GM12878 (cell line): ENCODE measurements around the gene ANXA3. TPM values are rescaled to one million over a fixed set of nuclear protein-coding genes. Genes with fewer than 3 reads are reported as not detected.

ENCODE experiments used
- BHLHE40 ChIP-seq, 2 experiments: fragments of 450-650 bp in 1 of 2; IDR thresholded peaks; 2 replicates each; pipeline ENCODE4 v1.6.1; 2011 to 2017; ENCODE audit warnings: low read depth in 2 of 2, borderline replicate concordance in 1 of 2, improper control_type of control experiment in 1 of 2, low read length in 1 of 2, mild to moderate bottlenecking in 1 of 2
- CREB1 ChIP-seq: IDR thresholded peaks from 2 replicates; pipeline ENCODE4 v1.6.1; 2012; ENCODE audit warnings: low read depth, mild to moderate bottlenecking, inconsistent platforms
- FOXK2 ChIP-seq: fragments of 450-650 bp; IDR thresholded peaks from 2 replicates; pipeline ENCODE4 v1.6.1; 2017; ENCODE audit warnings: mild to moderate bottlenecking, moderate library complexity
- FOXM1 ChIP-seq: IDR thresholded peaks from 2 replicates; pipeline ENCODE4 v1.6.1; 2012; ENCODE audit warnings: low read depth, mild to moderate bottlenecking, inconsistent platforms, low read length, moderate library complexity
- GABPA ChIP-seq: IDR thresholded peaks from 2 replicates; pipeline ENCODE4 v1.6.1; 2014; ENCODE audit warnings: antibody characterized with exemption, low read depth, mild to moderate bottlenecking, inconsistent platforms
- HCFC1 ChIP-seq: fragments of 150-350 bp; IDR thresholded peaks from 2 replicates; pipeline ENCODE4 v1.6.1; 2014; ENCODE audit warnings: low read length
- LARP7 ChIP-seq: fragments of 450-650 bp; IDR thresholded peaks from 2 replicates; pipeline ENCODE4 v1.6.1; 2017; ENCODE audit warnings: mild to moderate bottlenecking
- NR2F1 ChIP-seq: fragments of 450-650 bp; conservative IDR thresholded peaks from 2 replicates; pipeline ENCODE4 v1.6.1; 2017; ENCODE audit warnings: mild to moderate bottlenecking
- POLR2A ChIP-seq: IDR thresholded peaks from 2 replicates; pipeline ENCODE4 v1.6.1; 2011; ENCODE audit warnings: low read depth, mild to moderate bottlenecking, low read length
- RB1 ChIP-seq: fragments of 450-650 bp; formaldehyde crosslinking; IDR thresholded peaks from 2 replicates; pipeline ENCODE4 v1.6.1; 2017; ENCODE audit warnings: mild to moderate bottlenecking, borderline replicate concordance
- SIN3A ChIP-seq: IDR thresholded peaks from 2 replicates; pipeline ENCODE4 v1.6.1; 2012; ENCODE audit warnings: low read depth, low read length, improper control_type of control experiment
- SREBF1 ChIP-seq: IDR thresholded peaks from 2 replicates; pipeline ENCODE4 v1.6.1; 2012; ENCODE audit warnings: mild to moderate bottlenecking, low read length
- SRF ChIP-seq, 2 experiments: IDR thresholded peaks; 2 replicates each; pipeline ENCODE4 v1.6.1; 2011; ENCODE audit warnings: low read depth in 2 of 2, low read length in 2 of 2, mild to moderate bottlenecking in 1 of 2, moderate library complexity in 1 of 2
- SUZ12 ChIP-seq: fragments of 200-600 bp; sonication (generic); IDR thresholded peaks from one replicate; pipeline ENCODE4 v1.6.1; 2018; ENCODE audit warnings: antibody characterized with exemption, mild to moderate bottlenecking; ENCODE audit not compliant: unreplicated experiment
- TAF1 ChIP-seq: IDR thresholded peaks from 2 replicates; pipeline ENCODE4 v1.6.1; 2011; ENCODE audit warnings: mild to moderate bottlenecking, low read depth, low read length, borderline replicate concordance
- TARDBP ChIP-seq: IDR thresholded peaks from 2 replicates; pipeline ENCODE4 v1.6.1; 2016; ENCODE audit warnings: borderline replicate concordance
- TBL1XR1 ChIP-seq: IDR thresholded peaks from 2 replicates; pipeline ENCODE4 v1.6.1; 2012; ENCODE audit warnings: low read depth, low read length, improper control_type of control experiment
- ZNF24 ChIP-seq: fragments of 450-650 bp; IDR thresholded peaks from 2 replicates; pipeline ENCODE4 v1.6.1; 2017; ENCODE audit warnings: antibody characterized with exemption, mild to moderate bottlenecking
- polyA plus RNA-seq, 11 experiments: library from polyadenylated mRNA; depleted of rRNA in 4 of 11; unstranded in 6 of 11; stranded (reverse) in 5 of 11; fragments of >200 nt; fragmentation: Nextera tagmentation in 4 of 11; fragmentation: Illumina TruSeq in 1 of 11; extraction: Ambion mirVana in 4 of 11; extraction: Trizol in 1 of 11; gene quantifications; 1 replicate in 1 of 11; 2 replicates in 10 of 11; pipeline versions ENCODE4 v1.2.1 to v1.2.3, GENCODE V29; 2011 to 2016; ENCODE audit warnings: inconsistent platforms in 2 of 11, missing spikeins in 2 of 11, low read depth in 1 of 11
- total RNA-seq, 4 experiments: library from RNA; depleted of rRNA in 3 of 4; stranded (reverse); fragments of >200 nt in 3 of 4; fragmentation: Illumina TruSeq in 1 of 4; extraction: Trizol in 1 of 4; gene quantifications; 2 replicates each; pipeline versions ENCODE4 v1.2.1 to v1.2.3, GENCODE V29; 2013 to 2021
- TF ChIP-seq, protein P1 (sequence below): fragments of 450-650 bp; formaldehyde crosslinking; IDR thresholded peaks from 2 replicates; pipeline ENCODE4 v1.4.0; 2020; ENCODE audit warnings: mild to moderate bottlenecking, moderate library complexity
- TF ChIP-seq, protein P2 (sequence below): IDR thresholded peaks from 2 replicates; pipeline ENCODE4 v1.6.1; 2012; ENCODE audit warnings: low read depth, low read length, improper control_type of control experiment
- TF ChIP-seq, protein P3 (sequence below): fragments of 150-350 bp; IDR thresholded peaks from 2 replicates; pipeline ENCODE4 v1.6.1; 2016; ENCODE audit warnings: low read depth, low read length
- TF ChIP-seq, protein P4 (sequence below): IDR thresholded peaks from 2 replicates; pipeline ENCODE4 v1.6.1; 2011; ENCODE audit warnings: borderline replicate concordance, low read depth, mild to moderate bottlenecking, moderate library complexity, low read length; ENCODE audit not compliant: insufficient read depth, poor library complexity, severe bottlenecking

The ANXA3 gene
- total and polyA plus RNA-seq, 10 of the 15 experiments (the other 5 are each of a cell fraction or from before 2014, with no cell fraction given): 0.28 to 14.7 (median 0.91) TPM

DNA sequence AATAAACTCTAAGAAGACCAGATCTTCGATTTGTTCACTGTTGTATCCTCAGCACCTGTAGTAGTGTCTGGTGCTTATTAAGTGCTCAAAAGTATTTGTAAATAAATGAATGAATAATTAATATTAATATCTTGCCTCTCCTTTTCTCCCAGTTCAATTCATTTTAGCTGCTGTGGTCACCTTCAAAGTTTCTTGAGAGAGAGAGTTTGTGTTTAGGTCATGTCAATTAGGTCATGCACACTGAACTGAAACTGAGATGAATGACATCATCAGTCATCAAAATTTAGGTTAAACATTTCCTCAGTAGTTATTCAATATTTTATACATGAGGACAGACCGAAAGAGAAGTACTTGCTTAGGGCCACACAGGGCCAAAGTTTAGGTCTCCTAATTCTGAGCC is 73.5 kb downstream of the ANXA3 start (continued):
- TF ChIP-seq, protein P1, sequence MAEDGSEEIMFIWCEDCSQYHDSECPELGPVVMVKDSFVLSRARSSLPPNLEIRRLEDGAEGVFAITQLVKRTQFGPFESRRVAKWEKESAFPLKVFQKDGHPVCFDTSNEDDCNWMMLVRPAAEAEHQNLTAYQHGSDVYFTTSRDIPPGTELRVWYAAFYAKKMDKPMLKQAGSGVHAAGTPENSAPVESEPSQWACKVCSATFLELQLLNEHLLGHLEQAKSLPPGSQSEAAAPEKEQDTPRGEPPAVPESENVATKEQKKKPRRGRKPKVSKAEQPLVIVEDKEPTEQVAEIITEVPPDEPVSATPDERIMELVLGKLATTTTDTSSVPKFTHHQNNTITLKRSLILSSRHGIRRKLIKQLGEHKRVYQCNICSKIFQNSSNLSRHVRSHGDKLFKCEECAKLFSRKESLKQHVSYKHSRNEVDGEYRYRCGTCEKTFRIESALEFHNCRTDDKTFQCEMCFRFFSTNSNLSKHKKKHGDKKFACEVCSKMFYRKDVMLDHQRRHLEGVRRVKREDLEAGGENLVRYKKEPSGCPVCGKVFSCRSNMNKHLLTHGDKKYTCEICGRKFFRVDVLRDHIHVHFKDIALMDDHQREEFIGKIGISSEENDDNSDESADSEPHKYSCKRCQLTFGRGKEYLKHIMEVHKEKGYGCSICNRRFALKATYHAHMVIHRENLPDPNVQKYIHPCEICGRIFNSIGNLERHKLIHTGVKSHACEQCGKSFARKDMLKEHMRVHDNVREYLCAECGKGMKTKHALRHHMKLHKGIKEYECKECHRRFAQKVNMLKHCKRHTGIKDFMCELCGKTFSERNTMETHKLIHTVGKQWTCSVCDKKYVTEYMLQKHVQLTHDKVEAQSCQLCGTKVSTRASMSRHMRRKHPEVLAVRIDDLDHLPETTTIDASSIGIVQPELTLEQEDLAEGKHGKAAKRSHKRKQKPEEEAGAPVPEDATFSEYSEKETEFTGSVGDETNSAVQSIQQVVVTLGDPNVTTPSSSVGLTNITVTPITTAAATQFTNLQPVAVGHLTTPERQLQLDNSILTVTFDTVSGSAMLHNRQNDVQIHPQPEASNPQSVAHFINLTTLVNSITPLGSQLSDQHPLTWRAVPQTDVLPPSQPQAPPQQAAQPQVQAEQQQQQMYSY (CRISPR knock-in tag): no peak
- TF ChIP-seq SRF (IDR thresholded peaks at IDR 0.05; ENCODE audit: low read depth in 2 of 2, low read length in 2 of 2) (no peak), SUZ12 (no peak), POLR2A (no peak), LARP7 (no peak), TAF1 (no peak), RB1 (no peak), NR2F1 (peak; percentile 52; the same call in 1 of the 2 replicates), ZNF24 (peak; percentile 88), GABPA (0 out of 2 replicates have a peak, but pooled peaks have one; percentile 7), FOXM1 (no peak), HCFC1 (no peak), SIN3A (no peak), SREBF1 (no peak), BHLHE40 (IDR thresholded peaks at IDR 0.05; ENCODE audit: borderline replicate concordance in 1 of 2, low read depth in 2 of 2, low read length in 1 of 2) (peak in 1 of 2 experiments; percentile 20; a peak in 1 of 4 replicates), FOXK2 (no peak), TBL1XR1 (no peak), TARDBP (no peak), CREB1 (peak; percentile 89)
- TF ChIP-seq, protein P2, sequence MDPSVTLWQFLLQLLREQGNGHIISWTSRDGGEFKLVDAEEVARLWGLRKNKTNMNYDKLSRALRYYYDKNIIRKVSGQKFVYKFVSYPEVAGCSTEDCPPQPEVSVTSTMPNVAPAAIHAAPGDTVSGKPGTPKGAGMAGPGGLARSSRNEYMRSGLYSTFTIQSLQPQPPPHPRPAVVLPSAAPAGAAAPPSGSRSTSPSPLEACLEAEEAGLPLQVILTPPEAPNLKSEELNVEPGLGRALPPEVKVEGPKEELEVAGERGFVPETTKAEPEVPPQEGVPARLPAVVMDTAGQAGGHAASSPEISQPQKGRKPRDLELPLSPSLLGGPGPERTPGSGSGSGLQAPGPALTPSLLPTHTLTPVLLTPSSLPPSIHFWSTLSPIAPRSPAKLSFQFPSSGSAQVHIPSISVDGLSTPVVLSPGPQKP: no peak
- TF ChIP-seq, protein P3, sequence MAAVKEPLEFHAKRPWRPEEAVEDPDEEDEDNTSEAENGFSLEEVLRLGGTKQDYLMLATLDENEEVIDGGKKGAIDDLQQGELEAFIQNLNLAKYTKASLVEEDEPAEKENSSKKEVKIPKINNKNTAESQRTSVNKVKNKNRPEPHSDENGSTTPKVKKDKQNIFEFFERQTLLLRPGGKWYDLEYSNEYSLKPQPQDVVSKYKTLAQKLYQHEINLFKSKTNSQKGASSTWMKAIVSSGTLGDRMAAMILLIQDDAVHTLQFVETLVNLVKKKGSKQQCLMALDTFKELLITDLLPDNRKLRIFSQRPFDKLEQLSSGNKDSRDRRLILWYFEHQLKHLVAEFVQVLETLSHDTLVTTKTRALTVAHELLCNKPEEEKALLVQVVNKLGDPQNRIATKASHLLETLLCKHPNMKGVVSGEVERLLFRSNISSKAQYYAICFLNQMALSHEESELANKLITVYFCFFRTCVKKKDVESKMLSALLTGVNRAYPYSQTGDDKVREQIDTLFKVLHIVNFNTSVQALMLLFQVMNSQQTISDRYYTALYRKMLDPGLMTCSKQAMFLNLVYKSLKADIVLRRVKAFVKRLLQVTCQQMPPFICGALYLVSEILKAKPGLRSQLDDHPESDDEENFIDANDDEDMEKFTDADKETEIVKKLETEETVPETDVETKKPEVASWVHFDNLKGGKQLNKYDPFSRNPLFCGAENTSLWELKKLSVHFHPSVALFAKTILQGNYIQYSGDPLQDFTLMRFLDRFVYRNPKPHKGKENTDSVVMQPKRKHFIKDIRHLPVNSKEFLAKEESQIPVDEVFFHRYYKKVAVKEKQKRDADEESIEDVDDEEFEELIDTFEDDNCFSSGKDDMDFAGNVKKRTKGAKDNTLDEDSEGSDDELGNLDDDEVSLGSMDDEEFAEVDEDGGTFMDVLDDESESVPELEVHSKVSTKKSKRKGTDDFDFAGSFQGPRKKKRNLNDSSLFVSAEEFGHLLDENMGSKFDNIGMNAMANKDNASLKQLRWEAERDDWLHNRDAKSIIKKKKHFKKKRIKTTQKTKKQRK: no peak
- TF ChIP-seq, protein P4, sequence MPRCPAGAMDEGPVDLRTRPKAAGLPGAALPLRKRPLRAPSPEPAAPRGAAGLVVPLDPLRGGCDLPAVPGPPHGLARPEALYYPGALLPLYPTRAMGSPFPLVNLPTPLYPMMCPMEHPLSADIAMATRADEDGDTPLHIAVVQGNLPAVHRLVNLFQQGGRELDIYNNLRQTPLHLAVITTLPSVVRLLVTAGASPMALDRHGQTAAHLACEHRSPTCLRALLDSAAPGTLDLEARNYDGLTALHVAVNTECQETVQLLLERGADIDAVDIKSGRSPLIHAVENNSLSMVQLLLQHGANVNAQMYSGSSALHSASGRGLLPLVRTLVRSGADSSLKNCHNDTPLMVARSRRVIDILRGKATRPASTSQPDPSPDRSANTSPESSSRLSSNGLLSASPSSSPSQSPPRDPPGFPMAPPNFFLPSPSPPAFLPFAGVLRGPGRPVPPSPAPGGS: no peak
